DMS153 treated with DMSO at 0.1 percent for 48 hours (cell line): ENCODE measurements around the gene MIA.
"Not testable (repeated sequence)": the region's sequence is repeated elsewhere in the genome, so short reads cannot be mapped to it uniquely, and the experiment has no call there.

Source experiments
- DNase-seq: peaks from one replicate; lab custom pipeline; 2025; ENCODE audit not compliant: unreplicated experiment; lab: John Stamatoyannopoulos, UW

MIA gene

GRCh38 chr19:40818480-40819399 is 43.4 kb downstream of the MIA start:
- not testable (repeated sequence) for DNase-seq

- DNase-seq: not testable (repeated sequence)
Measured at GRCh38 chr19:40819479-40820234, 44.3 kb downstream of the MIA start.

GRCh38 chr19:40822161-40822560 is 46.8 kb downstream of the MIA start:
- no peak for DNase-seq

- DNase-seq: not testable (repeated sequence)
Measured at GRCh38 chr19:40822704-40823553, 47.6 kb downstream of the MIA start.

GRCh38 chr19:40824916-40825315 is 49.6 kb downstream of the MIA start:
- not testable (repeated sequence) for DNase-seq

- DNase-seq: not testable (repeated sequence)
Measured at GRCh38 chr19:40825460-40826095, 50.3 kb downstream of the MIA start.

GRCh38 chr19:40826312-40826698 is 51.0 kb downstream of the MIA start:
- not testable (repeated sequence) for DNase-seq

- DNase-seq: not testable (repeated sequence)
Measured at GRCh38 chr19:40826699-40827385, 51.5 kb downstream of the MIA start.
